ENCODE measurements around the gene MFSD2B.

DNA sequence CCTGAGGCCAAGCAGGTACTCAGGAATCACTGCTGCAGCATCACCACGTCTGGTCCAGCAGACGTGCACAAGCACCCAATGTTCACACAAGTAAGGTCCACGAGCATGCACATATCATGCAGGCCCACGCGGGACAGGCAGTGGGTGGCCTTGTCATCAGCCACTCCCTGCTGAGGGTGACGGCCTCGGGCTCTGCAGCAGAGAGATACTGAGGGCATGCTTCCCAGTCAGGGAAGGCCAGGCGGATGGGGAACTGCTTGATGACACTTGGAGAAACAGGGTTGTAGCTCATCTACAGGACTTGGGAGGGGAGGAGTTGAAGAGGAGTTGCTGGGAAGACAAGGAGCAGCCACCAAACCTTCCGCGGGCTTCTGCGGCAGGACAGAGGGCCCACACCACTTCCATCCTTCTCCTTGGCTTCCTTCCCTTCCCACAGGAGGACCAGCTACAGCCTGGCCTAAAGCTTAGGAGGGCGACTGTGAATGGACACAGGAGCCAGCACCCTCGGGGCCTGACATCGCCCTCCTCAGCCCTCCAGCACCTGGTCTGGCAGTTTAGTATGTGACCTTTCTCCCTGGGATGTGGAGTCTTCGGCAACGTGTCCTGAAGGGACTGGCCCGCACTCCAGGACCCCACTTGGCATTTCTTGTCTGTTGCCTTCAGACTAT, 15.2 kb downstream of the MFSD2B start:
- TF ChIP-seq YY1 (IDR thresholded peaks at IDR 0.05; ENCODE audit: low read depth, low read length): no peak
- TF ChIP-seq, protein P1, sequence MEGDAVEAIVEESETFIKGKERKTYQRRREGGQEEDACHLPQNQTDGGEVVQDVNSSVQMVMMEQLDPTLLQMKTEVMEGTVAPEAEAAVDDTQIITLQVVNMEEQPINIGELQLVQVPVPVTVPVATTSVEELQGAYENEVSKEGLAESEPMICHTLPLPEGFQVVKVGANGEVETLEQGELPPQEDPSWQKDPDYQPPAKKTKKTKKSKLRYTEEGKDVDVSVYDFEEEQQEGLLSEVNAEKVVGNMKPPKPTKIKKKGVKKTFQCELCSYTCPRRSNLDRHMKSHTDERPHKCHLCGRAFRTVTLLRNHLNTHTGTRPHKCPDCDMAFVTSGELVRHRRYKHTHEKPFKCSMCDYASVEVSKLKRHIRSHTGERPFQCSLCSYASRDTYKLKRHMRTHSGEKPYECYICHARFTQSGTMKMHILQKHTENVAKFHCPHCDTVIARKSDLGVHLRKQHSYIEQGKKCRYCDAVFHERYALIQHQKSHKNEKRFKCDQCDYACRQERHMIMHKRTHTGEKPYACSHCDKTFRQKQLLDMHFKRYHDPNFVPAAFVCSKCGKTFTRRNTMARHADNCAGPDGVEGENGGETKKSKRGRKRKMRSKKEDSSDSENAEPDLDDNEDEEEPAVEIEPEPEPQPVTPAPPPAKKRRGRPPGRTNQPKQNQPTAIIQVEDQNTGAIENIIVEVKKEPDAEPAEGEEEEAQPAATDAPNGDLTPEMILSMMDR (IDR thresholded peaks at IDR 0.05 in 2 of 3, conservative IDR thresholded peaks at IDR 0.05 in 1 of 3; ENCODE audit: control insufficient read depth in 2 of 3, extremely low read depth in 1 of 3, insufficient read depth in 1 of 3, low read depth in 3 of 3, low read length in 3 of 3): no peak
- no peak for TF ChIP-seq EZH2 (IDR thresholded peaks at IDR 0.05; ENCODE audit: borderline replicate concordance, control insufficient read depth, low read depth, low read length)
- no peak for TF ChIP-seq ESRRA (IDR thresholded peaks at IDR 0.05; ENCODE audit: low read length)
